AG09319 (cell line): Measurements from ENCODE around the gene SLC25A36.

Experiments
- DNase-seq: peaks from one replicate; pipeline ENCODE4 v3.0.0-alpha.2; 2010; ENCODE audit warnings: low read depth; ENCODE audit errors: extremely low read depth
- TF ChIP-seq, protein P1 (sequence below): IDR thresholded peaks from 2 replicates; pipeline ENCODE4 v1.5.1; 2011; ENCODE audit warnings: low read depth, mild to moderate bottlenecking, inconsistent platforms, low read length, moderate library complexity

The SLC25A36 gene

DNA sequence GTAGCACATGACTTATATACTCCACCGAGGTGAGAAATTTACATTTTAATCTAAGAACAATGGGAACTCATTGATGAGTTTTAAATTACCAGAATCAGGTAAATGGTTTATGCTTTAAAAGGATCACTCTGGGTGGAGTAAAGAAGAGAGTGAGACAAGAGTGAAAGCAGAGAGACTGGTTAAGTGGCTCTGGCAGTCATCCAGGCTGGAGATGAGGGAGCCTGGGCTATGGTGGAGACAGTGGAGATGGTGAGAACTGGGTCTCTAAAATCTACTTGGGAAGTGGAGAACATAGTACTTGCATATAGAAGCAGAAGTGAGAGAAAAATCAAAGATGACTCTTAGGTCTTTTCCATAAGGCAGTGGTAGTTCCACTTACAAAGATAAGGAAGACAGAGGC, 37.1 kb upstream of the SLC25A36 start:
- DNase-seq: no peak

DNA sequence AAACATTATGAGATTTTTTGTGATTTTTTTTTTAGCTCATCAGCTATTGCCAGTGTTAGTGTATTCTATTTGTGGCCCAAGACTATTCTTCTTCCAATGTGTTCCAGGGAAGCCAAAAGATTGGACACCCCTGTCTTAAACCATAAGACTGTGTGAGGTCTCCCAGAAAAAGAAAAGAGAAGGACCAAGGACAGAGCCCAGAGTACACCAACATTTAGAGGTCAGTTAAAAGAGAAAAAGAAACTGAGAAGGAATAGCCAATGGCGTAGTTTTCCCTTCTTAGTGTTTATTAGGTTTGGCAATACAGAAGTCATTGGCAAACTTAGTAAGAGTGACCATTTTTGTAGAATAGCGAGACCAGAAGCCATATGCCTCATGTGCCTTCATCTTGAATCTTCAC, 36.1 kb upstream of the SLC25A36 start:
- TF ChIP-seq, protein P1, sequence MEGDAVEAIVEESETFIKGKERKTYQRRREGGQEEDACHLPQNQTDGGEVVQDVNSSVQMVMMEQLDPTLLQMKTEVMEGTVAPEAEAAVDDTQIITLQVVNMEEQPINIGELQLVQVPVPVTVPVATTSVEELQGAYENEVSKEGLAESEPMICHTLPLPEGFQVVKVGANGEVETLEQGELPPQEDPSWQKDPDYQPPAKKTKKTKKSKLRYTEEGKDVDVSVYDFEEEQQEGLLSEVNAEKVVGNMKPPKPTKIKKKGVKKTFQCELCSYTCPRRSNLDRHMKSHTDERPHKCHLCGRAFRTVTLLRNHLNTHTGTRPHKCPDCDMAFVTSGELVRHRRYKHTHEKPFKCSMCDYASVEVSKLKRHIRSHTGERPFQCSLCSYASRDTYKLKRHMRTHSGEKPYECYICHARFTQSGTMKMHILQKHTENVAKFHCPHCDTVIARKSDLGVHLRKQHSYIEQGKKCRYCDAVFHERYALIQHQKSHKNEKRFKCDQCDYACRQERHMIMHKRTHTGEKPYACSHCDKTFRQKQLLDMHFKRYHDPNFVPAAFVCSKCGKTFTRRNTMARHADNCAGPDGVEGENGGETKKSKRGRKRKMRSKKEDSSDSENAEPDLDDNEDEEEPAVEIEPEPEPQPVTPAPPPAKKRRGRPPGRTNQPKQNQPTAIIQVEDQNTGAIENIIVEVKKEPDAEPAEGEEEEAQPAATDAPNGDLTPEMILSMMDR: no peak
- no peak for DNase-seq

More for the DNA sequence above, 37.1 kb upstream of the SLC25A36 start:
- TF ChIP-seq, protein P1: no peak

DNA sequence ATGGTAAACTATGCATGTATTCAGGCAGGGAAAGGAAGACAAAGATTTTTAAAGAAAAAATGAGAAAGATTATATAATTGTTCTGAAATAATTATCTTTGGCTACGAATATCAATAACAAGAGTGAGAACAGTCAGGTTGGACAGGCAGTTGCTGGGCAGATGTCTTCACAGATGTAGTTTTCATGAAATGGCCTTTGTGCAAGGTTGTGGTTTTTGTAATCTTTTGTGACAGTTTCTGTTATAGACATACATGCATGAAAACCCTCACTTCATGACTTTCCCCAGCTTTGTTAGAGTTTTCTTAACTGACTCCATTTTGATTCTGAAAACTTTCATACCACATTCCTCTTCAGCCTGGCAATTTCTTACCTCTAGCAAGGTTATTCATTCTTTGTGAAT, 34.9 kb upstream of the SLC25A36 start:
- DNase-seq: no peak
- TF ChIP-seq, protein P1: no peak

DNA sequence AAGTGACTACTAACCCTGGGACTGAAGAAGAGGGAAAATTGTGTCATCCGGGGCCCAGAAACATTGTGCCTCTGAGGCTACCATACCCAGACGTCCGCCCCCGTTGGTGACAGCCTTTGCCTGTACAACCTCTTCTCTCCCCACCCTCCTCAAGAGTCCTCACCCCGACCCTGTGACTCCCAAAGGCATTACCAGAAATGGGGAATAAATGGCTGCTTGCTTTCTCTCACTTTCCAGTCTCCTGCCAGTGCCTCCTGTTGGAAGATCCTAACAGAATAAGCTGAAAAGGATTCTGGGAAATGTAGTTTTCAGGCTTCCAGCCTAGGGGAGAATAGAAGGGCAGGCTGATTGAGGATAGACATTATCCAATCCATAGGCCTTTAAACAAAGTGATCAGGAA, 30.8 kb upstream of the SLC25A36 start:
- TF ChIP-seq, protein P1: no peak; the same call in 1 of the 2 replicates
- DNase-seq: no peak

DNA sequence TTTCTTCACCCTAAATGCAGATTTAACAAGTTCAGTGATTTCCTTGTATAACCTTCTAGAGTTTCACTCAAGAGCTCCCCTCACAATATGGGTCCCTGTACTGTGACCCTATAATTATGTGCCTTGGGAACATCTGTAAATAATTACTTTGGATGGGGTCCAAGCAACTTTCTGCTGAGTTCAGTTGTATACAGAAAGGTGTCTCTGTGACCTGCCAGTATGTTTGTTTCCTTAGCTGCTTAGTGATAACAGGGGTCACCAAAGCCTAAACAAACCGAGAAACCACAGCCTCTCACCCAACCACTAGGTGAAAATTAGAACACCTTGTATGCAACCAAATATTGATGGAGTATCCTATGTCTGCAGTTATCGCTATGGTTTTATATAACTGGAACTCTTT, 29.8 kb upstream of the SLC25A36 start:
- TF ChIP-seq, protein P1: no peak
- no peak for DNase-seq

DNA sequence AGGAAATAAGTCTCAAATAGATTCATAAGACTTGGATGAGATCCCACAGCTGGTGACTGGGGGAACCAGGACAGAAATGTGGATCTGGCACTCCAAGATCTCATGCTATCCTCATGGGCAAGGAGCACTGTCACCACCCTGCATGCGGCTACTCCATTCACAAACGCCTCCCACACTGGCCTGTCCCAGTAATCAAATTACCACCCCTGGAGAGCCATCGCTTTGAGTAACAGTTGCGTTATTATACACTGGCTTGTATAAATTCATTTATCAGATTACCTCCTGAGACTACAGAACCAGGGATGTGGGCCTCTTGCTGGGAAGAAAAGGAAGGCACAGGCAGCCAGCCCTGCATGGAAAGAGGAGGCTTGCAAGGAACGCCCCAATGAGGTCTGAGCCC, 27.9 kb upstream of the SLC25A36 start:
- TF ChIP-seq, protein P1: no peak
- no peak for DNase-seq

DNA sequence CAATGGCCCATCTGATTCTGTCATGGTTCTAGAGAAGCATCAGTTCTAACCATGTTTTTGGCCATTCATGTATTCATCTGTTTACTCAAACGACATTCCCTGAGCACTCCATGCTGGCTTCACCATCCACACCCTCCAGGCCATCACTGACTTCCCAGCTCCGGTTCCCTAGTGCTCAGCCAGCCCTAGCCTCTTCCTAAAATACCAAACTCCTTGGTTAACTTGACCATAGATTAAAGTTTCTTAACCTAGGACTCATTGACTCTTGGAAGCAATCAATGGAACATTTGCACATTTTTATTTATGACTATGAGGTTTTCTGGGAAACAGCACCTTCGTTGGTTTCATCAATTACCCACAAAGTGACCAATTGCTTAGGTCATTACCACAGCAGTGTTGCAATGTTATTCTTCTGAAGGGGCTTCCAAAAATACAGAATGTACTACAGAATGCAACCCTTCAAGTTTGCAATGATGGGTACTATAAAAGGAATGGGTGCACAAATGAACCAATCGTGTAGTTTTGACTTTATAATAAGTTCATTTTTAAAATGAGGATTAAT, 27.2 kb upstream of the SLC25A36 start:
- DNase-seq: no peak

More for the DNA sequence above, 27.2 kb upstream of the SLC25A36 start:
- TF ChIP-seq, protein P1: no peak
